ENCODE measurements around the gene ENAH.
"Not testable (repeated sequence)": the region's sequence is repeated elsewhere in the genome, so short reads cannot be mapped to it uniquely, and the experiment has no call there.

ENAH gene

DNA sequence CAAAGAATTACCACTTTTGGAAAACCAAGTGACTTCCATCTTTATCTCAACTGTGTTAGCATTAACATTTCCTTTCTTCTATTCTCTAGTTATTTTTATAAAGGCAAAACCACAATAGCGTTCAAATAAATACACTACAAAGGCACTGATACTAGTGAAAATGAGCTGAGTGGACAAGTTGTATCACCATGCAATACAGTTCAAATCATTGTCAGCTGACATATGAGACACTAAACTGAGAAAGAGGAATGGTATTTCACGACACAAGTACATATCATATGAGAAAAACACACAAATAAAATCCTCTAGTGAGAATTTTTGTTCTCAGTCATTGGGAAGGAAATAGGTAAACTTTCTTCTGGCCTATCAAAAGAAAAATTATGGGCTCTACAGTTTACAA is 26.2 kb downstream of the ENAH start:
- Histone ChIP-seq H3K27me3 (ENCODE audit: control insufficient read depth, low read length) (peaks cover 6% of the 10 kb centered on the region), H3K4me1 (ENCODE audit: control insufficient read depth, low read length) (no peaks in the 10 kb centered on the region), H3K4me3 (ENCODE audit: low read length) (no peak overlapping the region), H3K79me2 (ENCODE audit: control insufficient read depth, low read length) (no peaks in the 10 kb centered on the region), H3K9me2 (replicated peaks; ENCODE audit: control insufficient read depth, low read length) (no peaks in the 10 kb centered on the region), H3F3A (ENCODE audit: control insufficient read depth, insufficient read depth) (no peaks in the 10 kb centered on the region), H3K27ac (ENCODE audit: low read depth, low read length) (no peak overlapping the region), H3K4me2 (ENCODE audit: low read length) (no peak overlapping the region), H3K9me3 (ENCODE audit: control insufficient read depth, insufficient read depth, low read length) (no peaks in the 10 kb centered on the region), H4K20me1 (ENCODE audit: control insufficient read depth, insufficient read depth, low read depth, low read length) (no peaks in the 10 kb centered on the region), H3K36me3 (ENCODE audit: control insufficient read depth, low read length) (no peaks in the 10 kb centered on the region)
- TF ChIP-seq EZH2phosphoT487 (IDR thresholded peaks at IDR 0.05; ENCODE audit: borderline replicate concordance, low read length) = no peak
- TF ChIP-seq, protein P1, sequence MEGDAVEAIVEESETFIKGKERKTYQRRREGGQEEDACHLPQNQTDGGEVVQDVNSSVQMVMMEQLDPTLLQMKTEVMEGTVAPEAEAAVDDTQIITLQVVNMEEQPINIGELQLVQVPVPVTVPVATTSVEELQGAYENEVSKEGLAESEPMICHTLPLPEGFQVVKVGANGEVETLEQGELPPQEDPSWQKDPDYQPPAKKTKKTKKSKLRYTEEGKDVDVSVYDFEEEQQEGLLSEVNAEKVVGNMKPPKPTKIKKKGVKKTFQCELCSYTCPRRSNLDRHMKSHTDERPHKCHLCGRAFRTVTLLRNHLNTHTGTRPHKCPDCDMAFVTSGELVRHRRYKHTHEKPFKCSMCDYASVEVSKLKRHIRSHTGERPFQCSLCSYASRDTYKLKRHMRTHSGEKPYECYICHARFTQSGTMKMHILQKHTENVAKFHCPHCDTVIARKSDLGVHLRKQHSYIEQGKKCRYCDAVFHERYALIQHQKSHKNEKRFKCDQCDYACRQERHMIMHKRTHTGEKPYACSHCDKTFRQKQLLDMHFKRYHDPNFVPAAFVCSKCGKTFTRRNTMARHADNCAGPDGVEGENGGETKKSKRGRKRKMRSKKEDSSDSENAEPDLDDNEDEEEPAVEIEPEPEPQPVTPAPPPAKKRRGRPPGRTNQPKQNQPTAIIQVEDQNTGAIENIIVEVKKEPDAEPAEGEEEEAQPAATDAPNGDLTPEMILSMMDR (IDR thresholded peaks at IDR 0.05; ENCODE audit: low read depth, low read length, poor library complexity, severe bottlenecking) = no peak

DNA sequence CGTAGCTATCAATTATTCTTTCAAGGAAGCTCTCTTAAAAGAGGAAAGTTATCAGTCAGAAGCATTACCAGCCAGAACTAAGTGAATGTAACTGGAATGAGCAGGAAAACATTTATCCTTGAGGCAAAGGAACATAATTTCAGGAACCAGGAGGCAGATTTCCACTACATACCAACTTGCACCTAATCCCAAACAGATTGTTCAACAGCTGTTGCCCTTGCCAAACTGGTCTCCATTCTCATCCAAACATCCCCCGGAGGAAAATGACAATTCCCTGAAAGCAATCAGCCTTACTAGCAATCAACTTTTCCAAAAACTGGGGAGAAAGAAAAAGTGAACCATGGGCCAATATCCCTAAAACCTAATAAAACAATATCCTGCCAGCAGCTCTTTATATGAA is 35.0 kb downstream of the ENAH start:
- Histone ChIP-seq H3K9me2 (replicated peaks; ENCODE audit: control insufficient read depth, low read length) (no peaks in the 10 kb centered on the region), H3K27me3 (ENCODE audit: control insufficient read depth, low read length) (peaks cover 2% of the 10 kb centered on the region; the same call in 1 of the 2 replicates), H3K79me2 (ENCODE audit: control insufficient read depth, low read length) (no peaks in the 10 kb centered on the region), H4K20me1 (ENCODE audit: control insufficient read depth, insufficient read depth, low read depth, low read length) (no peaks in the 10 kb centered on the region), H3F3A (ENCODE audit: control insufficient read depth, insufficient read depth) (no peaks in the 10 kb centered on the region), H3K4me3 (ENCODE audit: low read length) (no peak overlapping the region), H3K4me2 (ENCODE audit: low read length) (no peak overlapping the region), H3K4me1 (ENCODE audit: control insufficient read depth, low read length) (no peaks in the 10 kb centered on the region), H3K9me3 (ENCODE audit: control insufficient read depth, insufficient read depth, low read length) (no peaks in the 10 kb centered on the region), H3K27ac (ENCODE audit: low read depth, low read length) (no peak overlapping the region), H3K36me3 (ENCODE audit: control insufficient read depth, low read length) (no peaks in the 10 kb centered on the region)
- no peak for TF ChIP-seq EZH2phosphoT487 (IDR thresholded peaks at IDR 0.05; ENCODE audit: borderline replicate concordance, low read length)
- TF ChIP-seq, protein P1 (IDR thresholded peaks at IDR 0.05; ENCODE audit: low read depth, low read length, poor library complexity, severe bottlenecking) = no peak

DNA sequence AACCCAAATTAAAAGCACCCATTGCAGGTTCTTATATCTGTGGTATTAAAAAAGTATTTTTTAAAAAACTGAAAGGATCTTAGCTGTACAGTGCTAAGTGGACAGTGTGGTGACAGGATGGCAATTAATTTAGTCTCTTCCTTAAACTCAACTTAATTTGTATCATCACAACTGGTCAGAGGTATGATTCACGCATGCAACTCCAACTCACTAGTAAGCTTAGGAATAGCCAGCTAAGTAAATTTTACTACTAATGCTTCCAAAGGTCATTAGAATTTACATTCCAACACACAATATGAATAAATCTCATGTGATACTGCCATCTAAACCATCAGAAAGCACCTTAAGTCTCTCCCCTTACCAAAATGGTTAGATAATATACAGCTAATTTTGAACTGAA is 35.4 kb downstream of the ENAH start:
- TF ChIP-seq, protein P1 (IDR thresholded peaks at IDR 0.05; ENCODE audit: low read depth, low read length, poor library complexity, severe bottlenecking) = no peak
- no peak for TF ChIP-seq EZH2phosphoT487 (IDR thresholded peaks at IDR 0.05; ENCODE audit: borderline replicate concordance, low read length)
- no peaks in the 10 kb centered on the region for H3K36me3 ChIP-seq (ENCODE audit: control insufficient read depth, low read length)
- H4K20me1 ChIP-seq (ENCODE audit: control insufficient read depth, insufficient read depth, low read depth, low read length) = no peaks in the 10 kb centered on the region
- no peaks in the 10 kb centered on the region for H3K9me3 ChIP-seq (ENCODE audit: control insufficient read depth, insufficient read depth, low read length)
- H3K4me2 ChIP-seq (ENCODE audit: low read length) = no peak overlapping the region
- peaks cover 2% of the 10 kb centered on the region; the same call in 1 of the 2 replicates for H3K27me3 ChIP-seq (ENCODE audit: control insufficient read depth, low read length)
- H3F3A ChIP-seq (ENCODE audit: control insufficient read depth, insufficient read depth) = no peaks in the 10 kb centered on the region
- H3K4me1 ChIP-seq (ENCODE audit: control insufficient read depth, low read length) = no peaks in the 10 kb centered on the region
- no peak overlapping the region for H3K4me3 ChIP-seq (ENCODE audit: low read length)
- no peak overlapping the region for H3K27ac ChIP-seq (ENCODE audit: low read depth, low read length)
- H3K79me2 ChIP-seq (ENCODE audit: control insufficient read depth, low read length) = no peaks in the 10 kb centered on the region
- no peaks in the 10 kb centered on the region for H3K9me2 ChIP-seq (replicated peaks; ENCODE audit: control insufficient read depth, low read length)

DNA sequence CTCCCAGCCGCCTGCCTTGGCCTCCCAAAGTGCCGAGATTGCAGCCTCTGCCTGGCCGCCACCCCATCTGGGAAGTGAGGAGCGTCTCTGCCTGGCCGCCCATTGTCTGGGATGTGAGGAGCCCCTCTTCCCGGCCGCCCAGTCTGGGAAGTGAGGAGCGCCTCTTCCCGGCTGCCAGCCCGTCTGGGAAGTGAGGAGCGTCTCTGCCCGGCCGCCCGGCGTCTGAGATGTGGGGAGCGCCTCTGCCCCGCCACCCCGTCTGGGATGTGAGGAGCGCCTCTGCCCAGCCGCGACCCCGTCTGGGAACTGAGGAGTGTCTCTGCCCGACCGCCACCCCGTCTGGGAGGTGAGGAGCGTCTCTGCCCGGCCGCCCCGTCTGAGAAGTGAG is 37.5 kb downstream of the ENAH start:
- not testable (repeated sequence) for H3F3A ChIP-seq (ENCODE audit: control insufficient read depth, insufficient read depth); H3K9me2 ChIP-seq (replicated peaks; ENCODE audit: control insufficient read depth, low read length); H3K79me2 ChIP-seq (ENCODE audit: control insufficient read depth, low read length); H3K27me3 ChIP-seq (ENCODE audit: control insufficient read depth, low read length); H4K20me1 ChIP-seq (ENCODE audit: control insufficient read depth, insufficient read depth, low read depth, low read length); H3K36me3 ChIP-seq (ENCODE audit: control insufficient read depth, low read length); H3K4me2 ChIP-seq (ENCODE audit: low read length); H3K27ac ChIP-seq (ENCODE audit: low read depth, low read length); H3K9me3 ChIP-seq (ENCODE audit: control insufficient read depth, insufficient read depth, low read length); H3K4me1 ChIP-seq (ENCODE audit: control insufficient read depth, low read length); H3K4me3 ChIP-seq (ENCODE audit: low read length)
